Spleen (tissue), 11 donors: ENCODE results near the gene GPC2. TPM values are rescaled to one million over a fixed set of nuclear protein-coding genes. Genes with fewer than 3 reads are reported as not detected.

Source experiments
- DNase-seq: peaks from one replicate; pipeline ENCODE4 v3.0.0-alpha.2; 2020
- H3K27ac ChIP-seq, 8 donors: fragments of 200-600 bp; sonication (generic) in 7 of 8; 1 replicate in 4 of 8; 2 replicates in 4 of 8; pipeline versions ENCODE4 v1.5.0 to v1.8.0; 2016 to 2021; ENCODE audit warnings: inconsistent platforms in 4 of 8, mild to moderate bottlenecking in 4 of 8, moderate library complexity in 1 of 8
- H3K27me3 ChIP-seq, 7 donors: fragments of 200-600 bp; sonication (generic) in 6 of 7; replicated peaks in 1 of 7; 1 replicate in 4 of 7; 2 replicates in 3 of 7; pipeline versions ENCODE4 v1.5.0 to v1.8.0; 2016 to 2021; ENCODE audit warnings: inconsistent platforms in 3 of 7, mild to moderate bottlenecking in 1 of 7
- H3K36me3 ChIP-seq, 6 donors: fragments of 200-600 bp; sonication (generic) in 5 of 6; 1 replicate in 4 of 6; 2 replicates in 2 of 6; pipeline versions ENCODE4 v1.5.0 to v1.8.0; 2016 to 2021; ENCODE audit warnings: inconsistent platforms in 2 of 6
- H3K4me1 ChIP-seq, 6 donors: fragments of 200-600 bp; sonication (generic) in 5 of 6; 1 replicate in 3 of 6; 2 replicates in 3 of 6; pipeline versions ENCODE4 v1.5.0 to v1.8.0; 2016 to 2021; ENCODE audit warnings: inconsistent platforms in 3 of 6
- H3K4me3 ChIP-seq, 8 donors: fragments of 200-600 bp; sonication (generic) in 7 of 8; 1 replicate in 4 of 8; 2 replicates in 4 of 8; pipeline versions ENCODE4 v1.5.0 to v1.8.0; 2016 to 2021; ENCODE audit warnings: inconsistent platforms in 4 of 8, mild to moderate bottlenecking in 4 of 8, moderate library complexity in 2 of 8
- H3K9me3 ChIP-seq, 8 donors: fragments of 200-600 bp; sonication (generic) in 7 of 8; 1 replicate in 4 of 8; 2 replicates in 4 of 8; pipeline versions ENCODE4 v1.5.0 to v1.8.0; 2016 to 2021; ENCODE audit warnings: inconsistent platforms in 4 of 8
- CTCF ChIP-seq, 11 experiments: fragments of 200-600 bp in 7 of 11; fragments of 450-650 bp in 4 of 11; sonication (generic) in 4 of 11; IDR thresholded peaks in 8 of 11; conservative IDR thresholded peaks in 3 of 11; 1 replicate in 7 of 11; 2 replicates in 4 of 11; pipeline versions ENCODE4 v1.4.0 to v1.8.0; 2016 to 2021; ENCODE audit warnings: antibody characterized with exemption in 11 of 11, inconsistent platforms in 4 of 11, mild to moderate bottlenecking in 1 of 11
- POLR2A ChIP-seq, 3 donors: fragments of 450-650 bp; IDR thresholded peaks; one replicate each; pipeline ENCODE4 v1.5.1; 2017; ENCODE audit warnings: antibody characterized with exemption in 3 of 3, mild to moderate bottlenecking in 1 of 3
- POLR2AphosphoS5 ChIP-seq, 3 donors: sonication (generic); formaldehyde crosslinking; IDR thresholded peaks; one replicate each; pipeline ENCODE4 v1.5.1; 2017; ENCODE audit warnings: antibody characterized with exemption in 3 of 3
- WGBS, 5 donors: extraction: QIAGEN DNeasy Blood & Tissue Kit in 3 of 5; methylation state at CpG; one replicate each; pipeline versions ENCODE4 v1.1.5 to v1.1.7; 2013 to 2018; 5-methylcytosine and 5-hydroxymethylcytosine counted together
- intact Hi-C: fragments of 100-400 bp; cut with DNase I; formaldehyde crosslinking; loops from one replicate; pipeline ENCODE4 v1.15.0; 2023; ENCODE audit warnings: low total_unique reads
- polyA plus RNA-seq, 3 donors: library from polyadenylated mRNA; stranded (reverse); fragments of 200-250 nt; gene quantifications; one replicate each; pipeline ENCODE4 v1.2.1, GENCODE V29; 2013
- total RNA-seq, 7 donors: library from RNA; depleted of rRNA in 3 of 7; stranded (reverse); fragments of >200 nt in 3 of 7; fragmentation: NEBNext Ultra II Directional in 4 of 7; extraction: Animal tissue kit (Norgen Biotek cat#: 25700) in 4 of 7; gene quantifications; one replicate each; pipeline versions ENCODE4 v1.1.0 to v1.2.1, GENCODE V29; 2016 to 2021
- donor health status: healthy with polysubstance abuse.
- donor health status: DM: no; HTN: no; CAD: no; lungs with moderate emphysema.
- donor health status: DM: no; HTN: no; CAD: no.
- donor health status: Bipolar disorder and iron deficiency.
- donor health status: healthy.
- donor health status: DM: no; HTN: no; CAD: no.
- donor health status: DM: yes; HTN: yes; CAD: no.

GPC2 gene
- total and polyA plus RNA-seq, 10 donors = 2.1 to 5.3 (median 4.3) TPM

- WGBS, 5 donors = 0 to 2% (median 1%) methylated on average over 36 to 87 of the region's 87 CpGs
- H3K9me3 ChIP-seq = no peaks in the 10 kb centered on the region
- intact Hi-C loops = no loop called here
Observed at GRCh38 chr7:100158229-100159098, 18.7 kb downstream of the GPC2 start, which contains the start of gene TRAPPC14. TRAPPC14 (minus strand) TSS chr7:100158723; CDS start chr7:100158499, 224 bp downstream.

GRCh38 chr7:100157334-100158228, 19.6 kb downstream of the GPC2 start:
- Histone ChIP-seq H3K36me3 (peaks cover 0 to 48% (median 36%) of the 10 kb centered on the region in 6 donors), H3K27ac (peak overlapping the region; percentile 88 to 97 (median 95)), H3K4me3 (peak overlapping the region; percentile 73 to 98 (median 91)), H3K4me1 (peaks cover 11 to 70% (median 55%) of the 10 kb centered on the region in 6 donors), H3K9me3 (no peaks in the 10 kb centered on the region), H3K27me3 (no peaks in the 10 kb centered on the region)
- intact Hi-C loops = no loop called here
- 26 to 64% (median 28%) methylated on average over 17 to 32 of the region's 32 CpGs for WGBS, 5 donors
- peak; percentile 85 for DNase-seq
- TF ChIP-seq POLR2AphosphoS5 (IDR thresholded peaks at IDR 0.05) (peak in 1 of 3 donors; percentile 35), CTCF (IDR thresholded peaks at IDR 0.05 in 8 of 11, conservative IDR thresholded peaks at IDR 0.05 in 3 of 11) (peak in 1 of 11 experiments; percentile 7), POLR2A (IDR thresholded peaks at IDR 0.05) (no peak)

More at GRCh38 chr7:100158229-100159098, 18.7 kb downstream of the GPC2 start, which contains the start of gene TRAPPC14:
- TF ChIP-seq POLR2A (IDR thresholded peaks at IDR 0.05) (no peak), POLR2AphosphoS5 (IDR thresholded peaks at IDR 0.05) (peak; percentile 89 to 93 (median 92)), CTCF (IDR thresholded peaks at IDR 0.05 in 8 of 11, conservative IDR thresholded peaks at IDR 0.05 in 3 of 11) (peak in 4 of 11 experiments; percentile 10 to 26 (median 18))
- peaks cover 0 to 39% (median 32%) of the 10 kb centered on the region in 6 donors for H3K36me3 ChIP-seq
- H3K27me3 ChIP-seq = no peaks in the 10 kb centered on the region
- H3K4me3 ChIP-seq = peak within 1 kb of the TSS; percentile 73 to 98 (median 91)
- DNase-seq = peak; percentile 99
- peak within 1 kb of the TSS; percentile 88 to 97 (median 95) for H3K27ac ChIP-seq
- H3K4me1 ChIP-seq = peaks cover 10 to 70% (median 47%) of the 10 kb centered on the region in 6 donors

- Histone ChIP-seq H3K4me3 (peak overlapping the region in 6 of 8 donors; percentile 73 to 98 (median 88)), H3K9me3 (no peaks in the 10 kb centered on the region), H3K27ac (peak overlapping the region in 7 of 8 donors; percentile 88 to 97 (median 95)), H3K4me1 (peaks cover 17 to 75% (median 61%) of the 10 kb centered on the region in 6 donors), H3K36me3 (peaks cover 0 to 54% (median 36%) of the 10 kb centered on the region in 6 donors), H3K27me3 (no peaks in the 10 kb centered on the region)
- DNase-seq = peak; percentile 74
- TF ChIP-seq POLR2A (IDR thresholded peaks at IDR 0.05) = no peak
- no peak for TF ChIP-seq CTCF (IDR thresholded peaks at IDR 0.05 in 8 of 11, conservative IDR thresholded peaks at IDR 0.05 in 3 of 11)
- no peak for TF ChIP-seq POLR2AphosphoS5 (IDR thresholded peaks at IDR 0.05)
- WGBS, 5 donors = 70 to 86% (median 78%) methylated on average over 5 of the region's 5 CpGs
- intact Hi-C loops = no loop called here
Observed at GRCh38 chr7:100157069-100157333, 20.2 kb downstream of the GPC2 start.
